A549 (cell line): ENCODE measurements around the gene MIR17HG. TPM values are rescaled to one million over a fixed set of nuclear protein-coding genes. Genes with fewer than 3 reads are reported as not detected.
A peak's percentile ranks its signal among the peaks of the same experiment; 100 is the strongest.
"Not testable (repeated sequence)": the region's sequence is repeated elsewhere in the genome, so short reads cannot be mapped to it uniquely, and the experiment has no call there.

Source experiments
- ATAC-seq, 2 experiments: fragments of 200-7000 bp in 1 of 2; fragments of >200 bp in 1 of 2; cut with Nextera tagmentation in 1 of 2; cut with Tn5 transposase in 1 of 2; 3 replicates each; pipeline versions ENCODE4 v1.8.0 to v1.9.1; 2018 to 2020; ENCODE audit warnings: mild to moderate bottlenecking in 1 of 2, moderate library complexity in 1 of 2
- CTCF ChIA-PET: fragments of 300-600 bp; sonication (Branson Sonifier 250); formaldehyde crosslinking; extraction: SDS; loops from one replicate; lab custom pipeline; 2021; ENCODE audit warnings: antibody characterized with exemption, inconsistent platforms; lab: Yijun Ruan, JAX
- POLR2A ChIA-PET: fragments of 350-600 bp; formaldehyde crosslinking; extraction: SDS; loops from one replicate; lab custom pipeline; 2021; ENCODE audit warnings: antibody characterized with exemption, inconsistent platforms; lab: Yijun Ruan, JAX
- DNase-seq, 2 experiments: peaks; one replicate each; pipeline versions ENCODE4 v3.0.0 to v3.0.0-alpha.2; 2011 to 2016; ENCODE audit warnings: low read depth in 1 of 2, low spot score in 1 of 2
- FAIRE-seq: peaks from 2 replicates; lab custom pipeline; 2011; peaks lifted over from hg19 to GRCh38; lab: Jason Lieb, UNC
- H3K27ac ChIP-seq, 2 experiments: fragments of >200 bp; sonication (Bioruptor Twin); formaldehyde crosslinking; 3 replicates each; pipeline ENCODE4 v1.5.1; 2016 to 2017
- H3K4me1 ChIP-seq: fragments of >200 bp; sonication (Bioruptor Twin); formaldehyde crosslinking; 3 replicates; pipeline ENCODE4 v1.6.1; 2016
- H3K4me2 ChIP-seq: fragments of >200 bp; sonication (Bioruptor Twin); formaldehyde crosslinking; 3 replicates; pipeline ENCODE4 v1.6.1; 2016
- H3K4me3 ChIP-seq: fragments of >200 bp; sonication (Bioruptor Twin); formaldehyde crosslinking; 3 replicates; pipeline ENCODE4 v1.5.1; 2016
- H3K9me3 ChIP-seq: fragments of >200 bp; sonication (Bioruptor Twin); formaldehyde crosslinking; 3 replicates; pipeline ENCODE4 v1.6.1; 2016
- CBX2 ChIP-seq: fragments of 200-600 bp; sonication (generic); IDR thresholded peaks from 2 replicates; pipeline ENCODE4 v1.6.1; 2016; ENCODE audit warnings: low read depth, mild to moderate bottlenecking, borderline replicate concordance
- CEBPB ChIP-seq, 2 experiments: fragments of >200 bp in 1 of 2; sonication (Bioruptor Twin) in 1 of 2; formaldehyde crosslinking in 1 of 2; IDR thresholded peaks; 2 replicates each; pipeline ENCODE4 v1.6.1; 2012 to 2016
- EHF ChIP-seq: fragments of 250-450 bp; sonication (Bioruptor Pico); IDR thresholded peaks from 2 replicates; pipeline ENCODE4 v1.5.0; 2020; ENCODE audit warnings: mild to moderate bottlenecking
- EP300 ChIP-seq, 2 experiments: fragments of >200 bp; sonication (Bioruptor Twin); formaldehyde crosslinking; IDR thresholded peaks; 2 replicates in 1 of 2; 3 replicates in 1 of 2; pipeline ENCODE4 v1.6.1; 2016 to 2017
- ESRRA ChIP-seq: fragments of 150-350 bp; IDR thresholded peaks from 2 replicates; pipeline ENCODE4 v1.6.1; 2014; ENCODE audit warnings: mild to moderate bottlenecking, low read length, borderline replicate concordance
- FOSB ChIP-seq: fragments of 250-450 bp; sonication (Bioruptor Pico); IDR thresholded peaks from 2 replicates; pipeline ENCODE4 v1.5.0; 2020; ENCODE audit warnings: mild to moderate bottlenecking, moderate library complexity
- FOXS1 ChIP-seq: fragments of 250-450 bp; sonication (Bioruptor Pico); IDR thresholded peaks from 2 replicates; pipeline ENCODE4 v1.5.0; 2020; ENCODE audit warnings: mild to moderate bottlenecking, moderate library complexity
- HEYL ChIP-seq: fragments of 250-450 bp; sonication (Bioruptor Pico); IDR thresholded peaks from 2 replicates; pipeline ENCODE4 v1.8.0; 2021; ENCODE audit warnings: mild to moderate bottlenecking, moderate library complexity
- JUN ChIP-seq, 2 experiments: fragments of >200 bp; sonication (Bioruptor Twin); formaldehyde crosslinking; IDR thresholded peaks; 2 replicates in 1 of 2; 3 replicates in 1 of 2; pipeline ENCODE4 v1.6.1; 2016 to 2017
- MAFK ChIP-seq: fragments of 450-650 bp; IDR thresholded peaks from 2 replicates; pipeline ENCODE4 v1.6.1; 2014; ENCODE audit not compliant: partially characterized antibody
- MAZ ChIP-seq: fragments of 150-350 bp; IDR thresholded peaks from 2 replicates; pipeline ENCODE4 v1.6.1; 2014; ENCODE audit warnings: antibody characterized with exemption, low read depth, low read length, borderline replicate concordance
- PHF8 ChIP-seq: fragments of 200-600 bp; sonication (generic); IDR thresholded peaks from 2 replicates; pipeline ENCODE4 v1.6.1; 2016; ENCODE audit warnings: low read depth, mild to moderate bottlenecking, antibody characterized with exemption, moderate library complexity, borderline replicate concordance
- POLR2AphosphoS2 ChIP-seq: conservative IDR thresholded peaks from 2 replicates; pipeline ENCODE4 v1.6.1; 2012; ENCODE audit warnings: low read length, improper control_type of control experiment, inconsistent platforms
- RAD21 ChIP-seq, 2 experiments: fragments of >200 bp in 1 of 2; sonication (Bioruptor Twin) in 1 of 2; formaldehyde crosslinking in 1 of 2; IDR thresholded peaks in 1 of 2; conservative IDR thresholded peaks in 1 of 2; 2 replicates in 1 of 2; 3 replicates in 1 of 2; pipeline ENCODE4 v1.6.1; 2012 to 2018; ENCODE audit warnings: inconsistent platforms in 1 of 2
- TP53 ChIP-seq: fragments of 250-450 bp; sonication (Bioruptor Pico); IDR thresholded peaks from 2 replicates; pipeline ENCODE4 v1.5.0; 2021; ENCODE audit warnings: mild to moderate bottlenecking, moderate library complexity
- ZC3H11A ChIP-seq: fragments of 450-650 bp; IDR thresholded peaks from 2 replicates; pipeline ENCODE4 v1.6.1; 2014; ENCODE audit warnings: antibody characterized with exemption, mild to moderate bottlenecking
- WGBS: methylation state at CpG from one replicate; pipeline ENCODE4 v1.1.6; 2017; ENCODE audit errors: missing lambda C conversion rate; 5-methylcytosine and 5-hydroxymethylcytosine counted together
- polyA plus RNA-seq, 4 experiments: library from polyadenylated mRNA; depleted of rRNA in 3 of 4; stranded (reverse); fragments of >200 nt; fragmentation: RNase III in 1 of 4; extraction: RNeasy Plus Mini Kit Qiagen cat#74134 plus additional on column Dnase treatment in 1 of 4; gene quantifications; 2 replicates in 3 of 4; 3 replicates in 1 of 4; pipeline ENCODE4 v1.2.3, GENCODE V29; 2011 to 2017
- TF ChIP-seq, protein P1 (sequence below): IDR thresholded peaks from 2 replicates; pipeline ENCODE4 v1.6.1; 2012; ENCODE audit warnings: low read depth, borderline replicate concordance
- TF ChIP-seq, protein P2 (sequence below): fragments of >200 bp; sonication (Bioruptor Twin); formaldehyde crosslinking; IDR thresholded peaks from 3 replicates; pipeline ENCODE4 v1.5.1; 2016
- TF ChIP-seq, protein P3 (sequence below): fragments of >200 bp; sonication (Bioruptor Twin); formaldehyde crosslinking; IDR thresholded peaks from 2 replicates; pipeline ENCODE4 v1.6.1; 2016
- TF ChIP-seq, protein P4 (sequence below): fragments of 200-600 bp; sonication (generic); IDR thresholded peaks from 2 replicates; pipeline ENCODE4 v1.6.1; 2016; ENCODE audit warnings: antibody characterized with exemption, mild to moderate bottlenecking, moderate library complexity
- TF ChIP-seq, protein P5 (sequence below): fragments of 450-650 bp; IDR thresholded peaks from 2 replicates; pipeline ENCODE4 v1.6.1; 2014; ENCODE audit warnings: antibody characterized with exemption

Gene MIR17HG
- polyA plus RNA-seq, 2 of the 4 experiments (the other 2 are of a cell fraction), result 4.9 to 7.3 TPM

DNA sequence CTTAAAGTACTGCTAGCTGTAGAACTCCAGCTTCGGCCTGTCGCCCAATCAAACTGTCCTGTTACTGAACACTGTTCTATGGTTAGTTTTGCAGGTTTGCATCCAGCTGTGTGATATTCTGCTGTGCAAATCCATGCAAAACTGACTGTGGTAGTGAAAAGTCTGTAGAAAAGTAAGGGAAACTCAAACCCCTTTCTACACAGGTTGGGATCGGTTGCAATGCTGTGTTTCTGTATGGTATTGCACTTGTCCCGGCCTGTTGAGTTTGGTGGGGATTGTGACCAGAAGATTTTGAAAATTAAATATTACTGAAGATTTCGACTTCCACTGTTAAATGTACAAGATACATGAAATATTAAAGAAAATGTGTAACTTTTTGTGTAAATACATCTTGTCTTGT, 3.6 kb downstream of the MIR17HG start:
- TF ChIP-seq EHF (CRISPR knock-in tag) (no peak), ZC3H11A (no peak), EP300 (IDR thresholded peaks at IDR 0.05) (no peak), MAZ (no peak), ESRRA (no peak), JUN (IDR thresholded peaks at IDR 0.05) (no peak), CBX2 (no peak), MAFK (no peak)
- TF ChIP-seq, protein P1, sequence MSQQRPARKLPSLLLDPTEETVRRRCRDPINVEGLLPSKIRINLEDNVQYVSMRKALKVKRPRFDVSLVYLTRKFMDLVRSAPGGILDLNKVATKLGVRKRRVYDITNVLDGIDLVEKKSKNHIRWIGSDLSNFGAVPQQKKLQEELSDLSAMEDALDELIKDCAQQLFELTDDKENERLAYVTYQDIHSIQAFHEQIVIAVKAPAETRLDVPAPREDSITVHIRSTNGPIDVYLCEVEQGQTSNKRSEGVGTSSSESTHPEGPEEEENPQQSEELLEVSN, result no peak
- TF ChIP-seq, protein P2, sequence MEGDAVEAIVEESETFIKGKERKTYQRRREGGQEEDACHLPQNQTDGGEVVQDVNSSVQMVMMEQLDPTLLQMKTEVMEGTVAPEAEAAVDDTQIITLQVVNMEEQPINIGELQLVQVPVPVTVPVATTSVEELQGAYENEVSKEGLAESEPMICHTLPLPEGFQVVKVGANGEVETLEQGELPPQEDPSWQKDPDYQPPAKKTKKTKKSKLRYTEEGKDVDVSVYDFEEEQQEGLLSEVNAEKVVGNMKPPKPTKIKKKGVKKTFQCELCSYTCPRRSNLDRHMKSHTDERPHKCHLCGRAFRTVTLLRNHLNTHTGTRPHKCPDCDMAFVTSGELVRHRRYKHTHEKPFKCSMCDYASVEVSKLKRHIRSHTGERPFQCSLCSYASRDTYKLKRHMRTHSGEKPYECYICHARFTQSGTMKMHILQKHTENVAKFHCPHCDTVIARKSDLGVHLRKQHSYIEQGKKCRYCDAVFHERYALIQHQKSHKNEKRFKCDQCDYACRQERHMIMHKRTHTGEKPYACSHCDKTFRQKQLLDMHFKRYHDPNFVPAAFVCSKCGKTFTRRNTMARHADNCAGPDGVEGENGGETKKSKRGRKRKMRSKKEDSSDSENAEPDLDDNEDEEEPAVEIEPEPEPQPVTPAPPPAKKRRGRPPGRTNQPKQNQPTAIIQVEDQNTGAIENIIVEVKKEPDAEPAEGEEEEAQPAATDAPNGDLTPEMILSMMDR, result no peak
- TF ChIP-seq, protein P3, sequence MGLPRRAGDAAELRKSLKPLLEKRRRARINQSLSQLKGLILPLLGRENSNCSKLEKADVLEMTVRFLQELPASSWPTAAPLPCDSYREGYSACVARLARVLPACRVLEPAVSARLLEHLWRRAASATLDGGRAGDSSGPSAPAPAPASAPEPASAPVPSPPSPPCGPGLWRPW, result no peak
- no peak for DNase-seq
- CTCF ChIA-PET, result no interaction called here
- POLR2A ChIA-PET, result no interaction called here
- 91% methylated on average over 5 of the region's 5 CpGs for WGBS
- no peak overlapping the region for H3K27ac ChIP-seq
- peak overlapping the region; percentile 94 for H3K4me2 ChIP-seq
- no peaks in the 10 kb centered on the region for H3K9me3 ChIP-seq
- peak overlapping the region; percentile 97; the same call in 1 of the 3 replicates for H3K4me3 ChIP-seq
- H3K4me1 ChIP-seq, result peaks cover 23% of the 10 kb centered on the region
- no peak for FAIRE-seq
- no peak for ATAC-seq

DNA sequence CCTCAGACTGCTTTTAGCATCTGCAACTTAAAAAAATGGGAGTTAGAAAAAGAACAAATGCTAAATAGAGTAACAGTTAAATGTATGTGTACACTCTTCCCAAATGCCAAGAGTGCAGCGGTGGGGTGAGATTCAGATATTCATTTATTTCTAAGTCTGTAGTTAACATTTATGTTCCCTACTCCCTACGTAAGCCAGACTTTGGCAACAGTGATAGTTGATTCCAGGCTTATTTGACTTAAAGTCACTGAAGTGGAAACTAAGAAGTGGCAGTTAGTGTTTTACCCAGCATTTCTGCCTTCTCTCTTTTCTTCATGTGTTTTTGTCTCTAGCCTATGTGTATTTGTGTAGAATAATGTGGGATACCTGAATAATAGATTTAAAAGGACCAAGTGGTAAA, 4.5 kb downstream of the MIR17HG start:
- ChIA-PET POLR2A (no interaction called here), CTCF (no interaction called here)
- DNase-seq, result no peak
- FAIRE-seq, result no peak
- WGBS, result 86% methylated on average over 2 of the region's 2 CpGs
- ATAC-seq, result no peak
- Histone ChIP-seq H3K4me3 (no peak overlapping the region), H3K27ac (no peak overlapping the region), H3K4me1 (peaks cover 23% of the 10 kb centered on the region), H3K9me3 (no peaks in the 10 kb centered on the region), H3K4me2 (peak overlapping the region; percentile 94; the same call in 2 of the 3 replicates)
- TF ChIP-seq MAZ, result no peak
- 0 out of 2 replicates have a peak, but pooled peaks have one; percentile 65 for TF ChIP-seq POLR2AphosphoS2

DNA sequence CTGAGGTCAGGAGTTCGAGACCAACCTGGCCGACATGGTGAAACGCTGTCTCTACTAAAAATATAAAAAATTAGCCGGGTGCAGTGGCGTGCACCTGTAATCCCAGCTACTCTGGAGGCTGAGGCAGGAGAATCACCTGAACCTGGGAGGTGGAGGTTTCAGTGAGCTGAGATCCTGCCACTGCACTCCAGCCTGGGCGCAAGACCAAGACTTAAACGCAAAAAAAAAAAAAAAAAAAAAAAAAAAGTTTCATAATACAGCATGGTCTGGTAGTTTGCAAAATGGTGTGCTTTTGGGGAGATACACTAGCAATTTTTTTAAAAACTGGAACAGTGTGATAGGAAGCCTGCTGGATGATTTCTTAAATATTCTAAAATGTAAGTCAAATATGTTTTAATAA, 5.4 kb downstream of the MIR17HG start:
- H3K27ac ChIP-seq, POLR2A ChIA-PET, H3K9me3 ChIP-seq, H3K4me3 ChIP-seq, ATAC-seq, FAIRE-seq, H3K4me2 ChIP-seq, CTCF ChIA-PET, DNase-seq: not testable (repeated sequence)
- peaks cover 23% of the 10 kb centered on the region for H3K4me1 ChIP-seq
- WGBS, result 80% methylated on average over 6 of the region's 7 CpGs

DNA sequence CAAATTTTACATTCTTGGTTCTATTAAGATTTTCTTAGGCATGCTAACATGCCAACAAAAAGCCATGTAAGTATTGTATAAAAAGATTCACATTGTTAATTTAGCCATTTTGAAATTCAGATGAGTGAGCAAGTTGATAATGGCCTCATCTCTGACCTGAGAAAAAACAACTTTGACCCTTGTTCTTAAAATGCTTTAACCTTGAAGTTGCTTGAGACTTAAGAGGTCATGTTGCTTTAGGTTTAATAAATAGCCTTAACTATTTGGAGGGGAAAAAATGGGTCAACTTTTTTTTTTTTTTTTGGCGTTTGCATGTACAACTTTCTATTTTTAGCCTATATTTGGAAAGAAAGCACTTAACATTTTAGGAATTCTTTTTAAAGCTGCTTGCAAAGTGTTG, 6.0 kb downstream of the MIR17HG start:
- Histone ChIP-seq H3K4me3 (no peak overlapping the region), H3K4me1 (peaks cover 23% of the 10 kb centered on the region), H3K9me3 (no peaks in the 10 kb centered on the region), H3K4me2 (no peak overlapping the region), H3K27ac (no peak overlapping the region)
- 42% methylated on average over 1 of the region's 1 CpG for WGBS
- CTCF ChIA-PET, result no interaction called here
- FAIRE-seq, result no peak
- POLR2A ChIA-PET, result no interaction called here
- DNase-seq, result no peak
- no peak for ATAC-seq
- no peak for TF ChIP-seq EHF (CRISPR knock-in tag)
- TF ChIP-seq, protein P1, result no peak
- no peak for TF ChIP-seq FOXS1 (CRISPR knock-in tag)
- TF ChIP-seq RAD21 (conservative IDR thresholded peaks at IDR 0.05 in 1 of 2, IDR thresholded peaks at IDR 0.05 in 1 of 2), result no peak
- no peak for TF ChIP-seq PHF8
- no peak for TF ChIP-seq TP53
- TF ChIP-seq, protein P4, sequence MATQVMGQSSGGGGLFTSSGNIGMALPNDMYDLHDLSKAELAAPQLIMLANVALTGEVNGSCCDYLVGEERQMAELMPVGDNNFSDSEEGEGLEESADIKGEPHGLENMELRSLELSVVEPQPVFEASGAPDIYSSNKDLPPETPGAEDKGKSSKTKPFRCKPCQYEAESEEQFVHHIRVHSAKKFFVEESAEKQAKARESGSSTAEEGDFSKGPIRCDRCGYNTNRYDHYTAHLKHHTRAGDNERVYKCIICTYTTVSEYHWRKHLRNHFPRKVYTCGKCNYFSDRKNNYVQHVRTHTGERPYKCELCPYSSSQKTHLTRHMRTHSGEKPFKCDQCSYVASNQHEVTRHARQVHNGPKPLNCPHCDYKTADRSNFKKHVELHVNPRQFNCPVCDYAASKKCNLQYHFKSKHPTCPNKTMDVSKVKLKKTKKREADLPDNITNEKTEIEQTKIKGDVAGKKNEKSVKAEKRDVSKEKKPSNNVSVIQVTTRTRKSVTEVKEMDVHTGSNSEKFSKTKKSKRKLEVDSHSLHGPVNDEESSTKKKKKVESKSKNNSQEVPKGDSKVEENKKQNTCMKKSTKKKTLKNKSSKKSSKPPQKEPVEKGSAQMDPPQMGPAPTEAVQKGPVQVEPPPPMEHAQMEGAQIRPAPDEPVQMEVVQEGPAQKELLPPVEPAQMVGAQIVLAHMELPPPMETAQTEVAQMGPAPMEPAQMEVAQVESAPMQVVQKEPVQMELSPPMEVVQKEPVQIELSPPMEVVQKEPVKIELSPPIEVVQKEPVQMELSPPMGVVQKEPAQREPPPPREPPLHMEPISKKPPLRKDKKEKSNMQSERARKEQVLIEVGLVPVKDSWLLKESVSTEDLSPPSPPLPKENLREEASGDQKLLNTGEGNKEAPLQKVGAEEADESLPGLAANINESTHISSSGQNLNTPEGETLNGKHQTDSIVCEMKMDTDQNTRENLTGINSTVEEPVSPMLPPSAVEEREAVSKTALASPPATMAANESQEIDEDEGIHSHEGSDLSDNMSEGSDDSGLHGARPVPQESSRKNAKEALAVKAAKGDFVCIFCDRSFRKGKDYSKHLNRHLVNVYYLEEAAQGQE, result no peak
- TF ChIP-seq POLR2AphosphoS2, result no peak
- no peak for TF ChIP-seq MAZ
- no peak for TF ChIP-seq FOSB
- TF ChIP-seq CEBPB (IDR thresholded peaks at IDR 0.05), result no peak
- TF ChIP-seq HEYL, result no peak
- TF ChIP-seq, protein P5, sequence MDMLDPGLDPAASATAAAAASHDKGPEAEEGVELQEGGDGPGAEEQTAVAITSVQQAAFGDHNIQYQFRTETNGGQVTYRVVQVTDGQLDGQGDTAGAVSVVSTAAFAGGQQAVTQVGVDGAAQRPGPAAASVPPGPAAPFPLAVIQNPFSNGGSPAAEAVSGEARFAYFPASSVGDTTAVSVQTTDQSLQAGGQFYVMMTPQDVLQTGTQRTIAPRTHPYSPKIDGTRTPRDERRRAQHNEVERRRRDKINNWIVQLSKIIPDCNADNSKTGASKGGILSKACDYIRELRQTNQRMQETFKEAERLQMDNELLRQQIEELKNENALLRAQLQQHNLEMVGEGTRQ, result no peak
- no peak for TF ChIP-seq ESRRA
